Measurements from ENCODE around the gene PDZRN3. TPM values are rescaled to one million over a fixed set of nuclear protein-coding genes. Genes with fewer than 3 reads are reported as not detected.

The PDZRN3 gene
- total and polyA plus RNA-seq, 8 donors, result 20.0 to 88.6 (median 62.3) TPM

GRCh38 chr3:73575519-73575918 is 49.2 kb downstream of the PDZRN3 start:
- ATAC-seq, result no peak
- no peak for TF ChIP-seq CTCF (IDR thresholded peaks at IDR 0.05)
- Histone ChIP-seq H3K27ac (no peak overlapping the region), H3K9me3 (no peaks in the 10 kb centered on the region), H3K4me1 (peaks cover 0 to 7% of the 10 kb centered on the region in 2 donors), H3K27me3 (peaks cover 0 to 26% of the 10 kb centered on the region in 2 donors), H3K36me3 (no peaks in the 10 kb centered on the region), H3K4me3 (no peak overlapping the region)
- intact Hi-C loops (cut with DNase I), result no loop called here
- no peak for DNase-seq

GRCh38 chr3:73573204-73573603 is 51.5 kb downstream of the PDZRN3 start:
- Histone ChIP-seq H3K4me1 (peaks cover 0 to 7% of the 10 kb centered on the region in 2 donors), H3K27me3 (peaks cover 0 to 36% of the 10 kb centered on the region in 2 donors), H3K27ac (no peak overlapping the region), H3K36me3 (no peaks in the 10 kb centered on the region), H3K9me3 (no peaks in the 10 kb centered on the region), H3K4me3 (no peak overlapping the region)
- intact Hi-C loops (cut with DNase I), result no loop called here
- no peak for ATAC-seq
- TF ChIP-seq CTCF (IDR thresholded peaks at IDR 0.05), result no peak
- no peak for DNase-seq

GRCh38 chr3:73572368-73572767 is 52.4 kb downstream of the PDZRN3 start:
- no peaks in the 10 kb centered on the region for H3K36me3 ChIP-seq
- ATAC-seq (no peak), DNase-seq (no peak)
- TF ChIP-seq CTCF (IDR thresholded peaks at IDR 0.05), result no peak
- no peak overlapping the region for H3K27ac ChIP-seq
- no peaks in the 10 kb centered on the region for H3K9me3 ChIP-seq
- intact Hi-C loops (cut with DNase I), result no loop called here
- peaks cover 0 to 36% of the 10 kb centered on the region in 2 donors for H3K27me3 ChIP-seq
- H3K4me3 ChIP-seq, result no peak overlapping the region
- H3K4me1 ChIP-seq, result peaks cover 0 to 7% of the 10 kb centered on the region in 2 donors

- no peak overlapping the region for H3K27ac ChIP-seq
- no peaks in the 10 kb centered on the region for H3K36me3 ChIP-seq
Measured at GRCh38 chr3:73571238-73571794, 53.4 kb downstream of the PDZRN3 start.

DNA sequence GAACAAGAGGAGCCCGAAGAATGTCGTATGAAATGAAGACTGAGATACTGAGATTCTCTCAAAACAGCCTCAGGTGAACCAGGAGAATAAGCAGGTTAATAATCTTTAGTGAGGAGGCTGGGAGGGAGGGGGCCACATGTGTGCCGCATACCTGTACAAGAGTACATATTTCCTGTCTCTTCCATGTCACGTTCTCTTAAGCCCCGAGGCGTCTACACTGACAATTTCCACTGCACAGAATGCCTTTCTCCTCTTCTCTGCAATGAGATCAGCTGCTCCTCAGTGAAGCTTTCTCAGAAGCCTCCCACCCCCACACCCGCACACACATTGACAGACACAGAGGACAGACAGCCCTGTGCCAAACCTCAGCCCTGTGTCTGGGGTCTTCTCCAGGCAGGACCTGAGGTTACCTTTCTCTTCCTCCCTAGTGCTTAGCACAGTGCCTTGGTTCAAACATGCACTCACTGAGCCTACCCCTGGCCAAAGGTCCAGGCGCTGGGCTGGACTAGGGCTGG is 55.4 kb downstream of the PDZRN3 start:
- TF ChIP-seq CTCF (IDR thresholded peaks at IDR 0.05), result no peak
- intact Hi-C loops (cut with DNase I), result no loop called here
- ATAC-seq (no peak), DNase-seq (no peak)
- no peaks in the 10 kb centered on the region for H3K36me3 ChIP-seq
- no peak overlapping the region for H3K4me3 ChIP-seq
- no peaks in the 10 kb centered on the region for H3K9me3 ChIP-seq
- no peak overlapping the region for H3K27ac ChIP-seq
- H3K4me1 ChIP-seq, result peaks cover 0 to 3% of the 10 kb centered on the region in 2 donors
- H3K27me3 ChIP-seq, result peaks cover 0 to 36% of the 10 kb centered on the region in 2 donors

More at GRCh38 chr3:73571238-73571794, 53.4 kb downstream of the PDZRN3 start:
- Histone ChIP-seq H3K27me3 (peaks cover 0 to 36% of the 10 kb centered on the region in 2 donors), H3K9me3 (no peaks in the 10 kb centered on the region), H3K4me3 (no peak overlapping the region), H3K4me1 (peaks cover 0 to 7% of the 10 kb centered on the region in 2 donors)
- no peak for TF ChIP-seq CTCF (IDR thresholded peaks at IDR 0.05)
- no peak for ATAC-seq
- no peak for DNase-seq
- intact Hi-C loops (cut with DNase I), result no loop called here

Measured in left lung (tissue), 10 donors.